ENCODE results near the gene KLHL35.
A peak's percentile ranks its signal among the peaks of the same experiment; 100 is the strongest.
"Not testable (repeated sequence)": the region's sequence is repeated elsewhere in the genome, so short reads cannot be mapped to it uniquely, and the experiment has no call there.

KLHL35 gene

DNA sequence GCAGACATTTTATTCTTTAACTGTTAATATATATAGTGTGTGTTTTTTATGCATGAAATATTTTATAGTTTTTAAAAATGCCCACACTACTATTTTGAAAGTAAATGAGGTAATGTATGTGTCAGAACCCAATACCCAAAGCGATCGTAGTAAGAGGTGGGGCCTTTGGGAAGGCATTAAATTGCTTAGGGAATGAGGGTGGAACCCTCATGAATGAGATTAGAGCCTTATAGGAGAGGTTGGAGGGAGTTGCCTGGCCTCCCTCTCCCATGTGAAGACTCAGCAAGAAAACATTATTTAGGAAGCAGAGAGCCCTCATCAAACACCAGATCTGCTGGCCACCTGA is 11.1 kb downstream of the KLHL35 start:
- TF ChIP-seq, protein P1, sequence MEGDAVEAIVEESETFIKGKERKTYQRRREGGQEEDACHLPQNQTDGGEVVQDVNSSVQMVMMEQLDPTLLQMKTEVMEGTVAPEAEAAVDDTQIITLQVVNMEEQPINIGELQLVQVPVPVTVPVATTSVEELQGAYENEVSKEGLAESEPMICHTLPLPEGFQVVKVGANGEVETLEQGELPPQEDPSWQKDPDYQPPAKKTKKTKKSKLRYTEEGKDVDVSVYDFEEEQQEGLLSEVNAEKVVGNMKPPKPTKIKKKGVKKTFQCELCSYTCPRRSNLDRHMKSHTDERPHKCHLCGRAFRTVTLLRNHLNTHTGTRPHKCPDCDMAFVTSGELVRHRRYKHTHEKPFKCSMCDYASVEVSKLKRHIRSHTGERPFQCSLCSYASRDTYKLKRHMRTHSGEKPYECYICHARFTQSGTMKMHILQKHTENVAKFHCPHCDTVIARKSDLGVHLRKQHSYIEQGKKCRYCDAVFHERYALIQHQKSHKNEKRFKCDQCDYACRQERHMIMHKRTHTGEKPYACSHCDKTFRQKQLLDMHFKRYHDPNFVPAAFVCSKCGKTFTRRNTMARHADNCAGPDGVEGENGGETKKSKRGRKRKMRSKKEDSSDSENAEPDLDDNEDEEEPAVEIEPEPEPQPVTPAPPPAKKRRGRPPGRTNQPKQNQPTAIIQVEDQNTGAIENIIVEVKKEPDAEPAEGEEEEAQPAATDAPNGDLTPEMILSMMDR (IDR thresholded peaks at IDR 0.05) = no peak
- peak overlapping the region in 1 of 2 donors; percentile 65 for H3K27ac ChIP-seq
- no peak overlapping the region for H3K4me3 ChIP-seq
- no peak for DNase-seq (ENCODE audit: low spot score)

DNA sequence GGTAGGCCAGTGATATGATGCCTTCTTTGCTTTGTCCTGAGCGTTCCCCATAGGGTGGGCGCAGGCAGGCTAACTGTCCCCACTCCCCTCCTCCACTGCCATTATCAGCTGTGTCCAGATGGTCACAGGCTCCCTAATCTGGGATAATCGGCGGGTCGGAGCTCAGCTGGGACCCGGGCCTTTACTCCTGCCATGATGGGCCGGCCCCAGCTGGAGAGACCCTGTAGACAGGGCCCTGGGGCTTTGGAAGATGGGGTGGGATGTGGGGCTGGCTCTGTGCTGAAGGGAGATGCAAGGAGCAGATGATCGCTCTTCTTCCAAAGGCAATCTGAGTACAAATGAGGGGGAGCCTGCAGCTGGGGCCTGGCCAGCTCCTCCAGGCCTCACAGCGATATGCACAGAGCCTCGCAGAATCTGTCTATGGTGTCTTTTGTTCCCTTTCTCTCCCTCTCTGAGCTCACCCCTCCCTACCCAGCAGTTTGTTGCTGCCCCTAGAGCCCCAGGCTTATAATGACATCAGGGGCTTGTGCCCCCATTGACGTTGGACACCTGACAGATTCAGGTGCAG is 11.9 kb downstream of the KLHL35 start:
- TF ChIP-seq, protein P1 (IDR thresholded peaks at IDR 0.05) = no peak
- DNase-seq (ENCODE audit: low spot score) = no peak

DNA sequence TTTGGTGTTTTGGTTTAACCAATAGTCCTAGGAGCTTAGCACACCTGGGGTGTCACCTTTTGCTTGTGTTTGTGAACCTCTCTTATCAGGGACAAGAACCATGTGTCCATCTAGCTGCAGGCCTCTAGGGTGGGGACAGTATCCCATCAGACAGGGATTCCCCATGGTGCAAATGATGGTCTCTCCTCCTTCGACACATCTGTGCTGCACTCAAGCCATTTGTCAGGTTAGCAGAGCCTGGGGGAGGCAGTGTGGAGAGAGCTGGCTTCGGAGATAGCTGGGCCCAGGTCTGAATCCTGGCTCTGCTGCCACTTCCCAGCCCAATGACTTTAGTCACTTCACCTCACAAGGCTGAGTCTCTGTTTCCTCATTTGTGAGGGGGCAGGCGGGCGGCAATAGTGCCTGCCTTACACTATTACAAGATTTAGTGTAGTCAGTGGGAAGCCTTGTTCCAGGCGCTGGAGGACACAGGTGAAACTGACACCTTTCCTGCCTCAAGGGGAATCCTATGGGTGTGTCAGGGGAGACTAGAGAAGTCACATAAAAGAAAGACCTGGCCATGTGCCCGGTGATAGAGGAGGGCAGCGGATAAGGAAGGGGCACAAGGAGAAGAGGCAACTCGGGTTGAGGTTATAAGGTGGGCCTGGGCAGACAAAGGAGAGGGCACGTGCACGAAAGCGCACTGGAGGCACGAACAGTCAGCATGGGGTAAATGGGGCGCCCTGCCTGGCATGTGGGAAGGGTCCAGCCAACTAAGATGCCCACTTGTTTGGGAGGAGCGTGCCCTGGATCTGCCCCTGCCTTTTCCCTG is 12.6 kb downstream of the KLHL35 start:
- Histone ChIP-seq H3K4me3 (no peak overlapping the region), H3K27ac (peak overlapping the region in 1 of 2 donors; percentile 48)
- DNase-seq (ENCODE audit: low spot score) = no peak
- TF ChIP-seq, protein P1 (IDR thresholded peaks at IDR 0.05) = no peak

More for the DNA sequence above, 11.9 kb downstream of the KLHL35 start:
- no peak overlapping the region for H3K4me3 ChIP-seq
- H3K27ac ChIP-seq = peak overlapping the region in 1 of 2 donors; percentile 38

DNA sequence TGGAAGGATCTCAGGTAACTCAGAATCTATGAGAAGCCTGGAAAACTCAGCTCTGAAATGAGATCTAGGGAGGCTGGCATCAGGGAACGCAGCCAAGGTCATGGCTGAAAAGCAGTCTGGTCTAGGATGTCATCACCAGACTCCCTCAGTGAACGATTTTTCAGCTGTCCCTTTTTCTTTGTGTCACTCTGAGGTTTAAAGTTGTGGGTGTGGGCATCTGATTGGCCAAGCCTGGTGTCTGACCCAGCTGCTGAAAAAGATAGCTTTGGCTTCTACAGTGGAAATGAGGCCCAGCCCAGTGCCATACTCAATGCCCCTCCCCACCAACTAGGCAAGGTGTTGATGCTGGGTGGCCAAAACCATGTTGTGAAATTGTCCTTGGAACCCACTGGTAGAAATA is 19.1 kb downstream of the KLHL35 start:
- Histone ChIP-seq H3K4me3 (no peak overlapping the region), H3K27ac (no peak overlapping the region)
- DNase-seq (ENCODE audit: low spot score) = no peak
- TF ChIP-seq, protein P1 (IDR thresholded peaks at IDR 0.05) = no peak

DNA sequence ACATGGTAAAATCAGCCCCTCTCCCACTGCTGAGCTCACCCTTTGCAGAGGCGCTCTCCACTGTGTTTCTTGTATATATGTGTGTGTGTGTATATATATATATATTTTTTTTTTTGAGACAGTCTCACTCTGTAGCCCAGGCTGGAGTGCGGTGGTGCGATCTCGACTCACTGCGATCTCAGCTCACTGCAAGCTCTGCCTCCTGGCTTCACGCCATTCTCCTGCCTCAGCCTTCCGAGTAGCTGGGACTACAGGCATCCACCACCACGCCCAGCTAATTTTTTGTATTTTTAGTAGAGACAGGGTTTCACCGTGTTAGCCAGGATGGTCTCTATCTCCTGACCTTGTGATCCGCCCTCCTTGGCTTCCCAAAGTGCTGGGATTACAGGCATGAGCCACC is 19.9 kb downstream of the KLHL35 start:
- not testable (repeated sequence) for DNase-seq (ENCODE audit: low spot score); H3K4me3 ChIP-seq; H3K27ac ChIP-seq

DNA sequence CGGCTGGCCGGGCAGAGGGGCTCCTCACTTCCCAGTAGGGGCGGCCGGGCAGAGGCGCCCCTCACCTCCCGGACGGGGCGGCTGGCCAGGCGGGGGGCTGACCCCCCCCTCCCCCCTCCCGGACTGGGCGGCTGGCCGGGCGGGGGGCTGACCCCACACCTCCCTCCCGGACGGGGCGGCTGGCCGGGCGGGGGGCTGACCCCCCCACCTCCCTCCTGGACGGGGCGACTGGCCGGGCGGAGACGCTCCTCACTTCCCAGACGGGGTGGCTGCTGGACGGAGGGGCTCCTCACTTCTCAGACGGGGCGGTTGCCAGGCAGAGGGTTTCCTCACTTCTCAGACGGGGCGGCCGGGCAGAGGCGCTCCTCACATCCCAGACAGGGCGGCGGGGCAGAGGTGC is 23.0 kb downstream of the KLHL35 start:
- not testable (repeated sequence) for DNase-seq (ENCODE audit: low spot score); H3K4me3 ChIP-seq; H3K27ac ChIP-seq

DNA sequence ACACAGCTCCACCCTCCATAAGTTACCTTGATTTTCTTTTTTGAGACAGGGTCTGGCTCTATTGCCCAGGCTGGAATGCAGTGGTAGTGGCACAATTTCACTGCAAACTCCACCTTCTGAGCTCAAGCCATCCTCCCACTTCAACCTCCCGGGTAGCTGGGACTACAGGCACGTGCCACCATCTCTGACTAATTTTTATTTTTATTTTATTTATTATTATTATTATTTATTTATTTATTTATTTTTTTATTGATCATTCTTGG is 24.1 kb downstream of the KLHL35 start:
- H3K4me3 ChIP-seq = no peak overlapping the region

DNA sequence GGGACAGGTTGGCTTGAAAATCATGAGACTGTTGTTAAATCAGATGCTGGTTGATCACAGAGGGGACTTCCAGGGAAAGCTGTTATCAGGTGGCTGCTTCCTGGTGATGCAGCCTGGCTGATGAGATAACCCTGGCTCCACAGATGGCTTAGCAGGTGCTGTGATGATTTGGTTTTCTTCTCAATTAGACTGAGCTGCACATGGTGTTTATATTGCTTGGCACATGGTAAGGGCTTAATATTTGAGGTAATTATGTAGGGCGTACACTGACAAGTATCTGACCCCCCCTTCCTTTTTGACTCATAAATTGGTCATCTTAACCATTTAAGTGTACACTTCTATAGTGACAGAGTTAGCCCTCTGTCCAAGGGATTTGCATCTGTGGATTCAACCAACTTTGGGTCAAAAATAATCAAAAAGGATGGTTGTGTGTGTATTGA is 26.6 kb downstream of the KLHL35 start:
- TF ChIP-seq, protein P1 (IDR thresholded peaks at IDR 0.05) = no peak
- no peak for DNase-seq (ENCODE audit: low spot score)
- Histone ChIP-seq H3K27ac (no peak overlapping the region), H3K4me3 (no peak overlapping the region)

More for the DNA sequence above, 24.1 kb downstream of the KLHL35 start:
- TF ChIP-seq, protein P1 (IDR thresholded peaks at IDR 0.05) = no peak
- DNase-seq (ENCODE audit: low spot score) = no peak
- no peak overlapping the region for H3K27ac ChIP-seq

Measured in coronary artery (tissue), 2 donors.